Mucosa of gallbladder (tissue), 1 donor: ENCODE results near the gene PI16. TPM values are rescaled to one million over a fixed set of nuclear protein-coding genes. Genes with fewer than 3 reads are reported as not detected.
"Not testable (repeated sequence)": the region's sequence is repeated elsewhere in the genome, so short reads cannot be mapped to it uniquely, and the experiment has no call there.

ENCODE experiments used
- DNase-seq: peaks from one replicate; pipeline ENCODE4 v3.0.0-alpha.2; 2020; ENCODE audit warnings: low spot score
- total RNA-seq: library from RNA; stranded (reverse); gene quantifications from one replicate; pipeline ENCODE4 v1.2.1, GENCODE V29; 2021
- donor health status: DM: no; HTN: no; CAD: no.

The PI16 gene
- total RNA-seq, 1 donor from 2014 or later = 16.2 TPM

- DNase-seq = no peak
These were observed 26.0 kb upstream of the PI16 start for GRCh38 chr6:36928547-36928918.

DNA sequence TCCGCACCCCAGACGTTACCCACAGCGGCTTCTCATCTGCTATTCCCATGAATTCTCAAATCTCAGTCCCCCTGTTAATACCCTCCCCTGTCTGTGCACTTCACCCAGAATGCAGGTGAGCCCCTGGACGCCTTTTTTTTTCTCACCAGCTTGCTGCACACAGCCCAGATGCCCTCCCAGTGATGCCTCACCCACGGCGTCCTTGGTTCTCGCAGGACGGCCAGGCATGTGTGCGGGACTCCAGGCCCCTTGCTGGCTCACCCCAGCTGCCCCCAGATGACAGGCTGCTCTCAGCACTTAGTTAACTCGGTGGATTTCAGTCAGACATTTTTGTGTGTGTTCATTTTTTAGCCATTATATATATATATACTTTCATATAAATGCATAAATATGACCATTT is 25.4 kb upstream of the PI16 start:
- no peak for DNase-seq

- no peak for DNase-seq
These were observed 24.9 kb upstream of the PI16 start for GRCh38 chr6:36929607-36930006.

- no peak for DNase-seq
These were observed 24.1 kb upstream of the PI16 start for GRCh38 chr6:36930483-36930882.

DNA sequence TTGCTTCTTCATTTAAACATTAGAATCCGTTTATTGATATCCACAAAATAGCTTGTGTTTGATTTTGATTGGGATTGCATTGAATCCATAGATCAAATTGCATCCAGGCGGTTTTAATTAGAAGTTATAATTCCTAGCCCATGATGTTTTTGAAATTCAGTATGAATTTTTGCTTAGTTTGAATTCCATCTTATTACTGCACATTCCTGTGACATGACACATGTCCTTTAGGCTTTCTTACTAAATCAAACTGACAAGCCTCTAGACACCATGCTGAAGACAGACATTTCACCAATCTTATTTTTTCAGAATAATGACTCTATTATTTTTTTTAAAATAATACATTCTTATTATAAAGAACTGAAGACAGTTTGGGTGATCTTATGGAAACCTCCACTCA is 21.4 kb upstream of the PI16 start:
- no peak for DNase-seq

GRCh38 chr6:36933519-36933918 is 21.0 kb upstream of the PI16 start:
- no peak for DNase-seq

DNA sequence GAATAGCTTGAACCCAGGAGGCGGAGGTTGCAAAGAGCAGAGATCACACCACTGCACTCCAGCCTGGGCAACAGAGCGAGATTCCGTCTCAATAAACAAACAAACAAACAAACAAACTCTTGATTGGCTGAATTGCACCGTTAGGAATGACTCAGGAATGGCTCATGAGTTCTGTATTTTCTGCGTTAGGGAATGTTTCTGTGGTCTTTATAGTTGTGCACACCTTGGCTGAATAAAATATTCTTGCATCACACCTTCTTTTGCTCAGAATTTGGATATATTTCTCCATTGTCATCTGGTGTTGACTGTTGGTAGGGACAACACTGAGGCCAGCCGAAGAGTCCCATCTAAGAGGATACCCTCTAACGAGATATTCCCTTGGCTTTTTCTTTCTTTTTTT is 19.6 kb upstream of the PI16 start:
- no peak for DNase-seq

DNA sequence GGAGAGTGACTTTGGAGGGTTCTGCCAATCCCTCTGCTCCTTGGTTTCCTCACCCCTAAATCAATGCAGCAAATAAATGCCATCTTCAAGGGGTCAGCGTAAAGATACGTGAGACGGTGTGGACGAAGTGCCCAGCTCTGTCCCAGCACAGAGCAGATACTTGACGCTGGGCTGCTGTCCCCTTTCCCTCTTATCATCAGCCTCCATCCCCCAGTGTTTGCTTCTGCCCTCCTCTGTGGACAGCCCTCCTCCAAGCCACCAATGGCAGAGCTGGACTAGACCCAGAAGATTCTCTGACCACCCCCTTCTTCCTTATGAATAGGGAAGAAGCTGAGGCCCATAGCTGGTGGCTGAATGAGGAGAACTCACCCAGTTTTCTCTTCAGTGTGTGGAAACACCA is 17.7 kb upstream of the PI16 start:
- no peak for DNase-seq

DNA sequence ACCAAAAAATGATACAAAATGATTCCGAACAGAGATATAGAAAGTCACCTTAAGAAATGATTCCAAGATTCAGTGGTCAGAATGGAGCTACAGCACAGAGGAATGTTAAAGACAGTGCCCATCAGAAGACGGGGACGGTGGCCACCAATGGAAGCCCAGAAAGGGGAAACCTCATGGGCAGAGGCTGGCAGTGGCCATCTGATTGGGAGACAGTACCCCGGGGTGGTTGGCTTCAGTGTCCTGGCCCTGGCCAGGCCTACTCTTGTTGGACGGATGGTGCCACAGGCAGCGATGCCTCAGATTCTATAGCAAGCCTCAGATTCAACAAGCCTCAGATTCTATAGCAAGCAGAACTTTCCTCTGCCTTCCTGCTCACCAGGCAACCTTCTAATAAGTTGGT is 16.6 kb upstream of the PI16 start:
- no peak for DNase-seq

- no peak for DNase-seq
These were observed 16.0 kb upstream of the PI16 start for GRCh38 chr6:36938536-36938935.

DNA sequence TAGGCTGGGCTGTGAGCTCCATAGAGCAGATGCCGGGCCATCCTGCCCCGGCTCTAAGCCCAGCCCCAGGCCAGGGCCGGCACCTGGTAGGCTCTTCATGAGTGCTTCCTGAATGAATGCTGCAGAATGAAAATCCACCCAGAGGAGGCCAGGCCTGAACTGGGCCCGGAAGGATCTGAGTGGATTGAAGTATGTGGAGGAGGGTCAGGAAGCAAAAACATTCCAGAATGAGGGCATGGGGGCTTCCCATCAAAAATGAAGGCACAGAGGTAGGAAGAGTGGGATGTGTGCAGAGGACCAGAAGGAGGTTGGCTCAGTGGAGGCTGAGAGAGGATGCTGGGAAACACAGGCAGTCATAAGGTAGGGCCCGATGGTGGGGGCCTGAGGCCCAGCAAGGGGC is 15.5 kb upstream of the PI16 start:
- DNase-seq = not testable (repeated sequence)

DNA sequence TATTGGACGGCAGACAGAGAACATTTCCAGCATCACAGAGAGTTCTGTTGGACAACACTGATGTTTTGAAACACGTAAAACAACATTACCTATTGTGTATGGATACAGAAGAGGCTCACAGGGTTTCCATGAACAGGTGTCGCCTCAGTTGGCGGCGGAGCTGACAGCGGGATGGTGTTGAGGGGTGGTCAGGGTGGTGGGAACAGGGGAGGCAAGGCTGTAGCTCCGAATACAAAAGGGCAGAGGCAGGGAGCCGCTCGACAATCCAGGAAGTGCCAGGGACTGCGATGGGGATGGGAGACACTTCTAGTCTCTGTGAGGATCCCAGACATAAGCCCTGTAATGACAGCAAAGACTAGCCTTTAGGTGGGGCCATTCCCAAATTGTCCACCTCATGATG is 14.5 kb upstream of the PI16 start:
- DNase-seq = no peak

GRCh38 chr6:36941561-36941960 is 13.0 kb upstream of the PI16 start:
- not testable (repeated sequence) for DNase-seq

DNA sequence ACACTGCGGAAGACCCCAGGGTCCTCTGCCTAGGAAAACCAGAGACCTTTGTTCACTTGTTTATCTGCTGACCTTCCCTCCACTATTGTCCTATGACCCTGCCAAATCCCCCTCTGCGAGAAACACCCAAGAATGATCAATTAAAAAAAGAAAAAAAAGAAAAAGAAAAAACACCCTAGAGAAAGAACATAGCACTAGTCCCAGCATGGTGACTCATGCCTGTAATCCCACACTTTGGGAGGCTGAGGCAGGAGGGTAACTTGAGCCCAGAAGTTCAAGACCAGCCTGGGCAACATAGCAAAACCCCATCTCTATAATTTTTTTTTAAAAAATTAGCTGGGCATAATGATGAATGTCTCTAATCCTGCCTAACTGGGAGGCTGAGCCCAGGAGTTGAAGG is 12.2 kb upstream of the PI16 start:
- not testable (repeated sequence) for DNase-seq

DNA sequence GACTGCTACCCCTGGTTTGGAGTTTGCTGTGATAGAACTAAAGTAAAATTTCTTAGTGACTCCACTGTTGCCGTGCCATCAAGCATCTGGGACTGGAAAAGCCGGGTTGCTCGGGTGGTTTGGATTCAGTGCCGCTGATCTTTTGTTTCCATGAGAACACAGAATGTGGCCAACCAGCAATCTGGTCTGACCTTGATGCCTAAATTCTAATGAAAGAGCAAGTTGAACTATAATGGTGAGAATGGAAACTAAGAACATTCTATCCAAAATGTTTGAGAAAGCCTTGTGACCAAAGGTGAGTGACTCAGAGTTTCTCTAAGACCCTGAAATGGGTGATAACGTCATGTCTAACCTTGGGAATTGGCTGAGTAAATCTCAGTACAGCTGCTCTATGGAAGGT is 9.9 kb upstream of the PI16 start:
- DNase-seq = no peak

DNA sequence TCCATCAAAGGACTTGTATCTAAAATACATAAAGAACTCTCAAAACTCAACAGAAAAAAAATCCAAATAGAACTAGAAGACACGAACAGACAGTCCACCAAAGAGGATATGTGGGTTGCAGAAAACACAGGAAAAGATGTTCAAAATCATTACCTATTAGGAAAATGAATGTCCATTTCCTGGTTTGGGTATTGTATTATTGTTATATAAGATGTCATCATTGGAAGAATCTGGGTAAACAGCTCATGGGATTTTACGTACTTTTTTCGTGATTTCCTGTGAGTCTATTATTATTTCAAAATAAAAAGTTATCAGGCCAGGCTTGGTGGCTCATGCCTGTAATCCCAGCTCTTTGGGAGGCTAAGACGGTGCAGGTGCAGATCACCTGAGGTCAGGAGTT is 9.2 kb upstream of the PI16 start:
- no peak for DNase-seq

- DNase-seq = no peak
These were observed 8.0 kb upstream of the PI16 start for GRCh38 chr6:36946526-36946925.

DNA sequence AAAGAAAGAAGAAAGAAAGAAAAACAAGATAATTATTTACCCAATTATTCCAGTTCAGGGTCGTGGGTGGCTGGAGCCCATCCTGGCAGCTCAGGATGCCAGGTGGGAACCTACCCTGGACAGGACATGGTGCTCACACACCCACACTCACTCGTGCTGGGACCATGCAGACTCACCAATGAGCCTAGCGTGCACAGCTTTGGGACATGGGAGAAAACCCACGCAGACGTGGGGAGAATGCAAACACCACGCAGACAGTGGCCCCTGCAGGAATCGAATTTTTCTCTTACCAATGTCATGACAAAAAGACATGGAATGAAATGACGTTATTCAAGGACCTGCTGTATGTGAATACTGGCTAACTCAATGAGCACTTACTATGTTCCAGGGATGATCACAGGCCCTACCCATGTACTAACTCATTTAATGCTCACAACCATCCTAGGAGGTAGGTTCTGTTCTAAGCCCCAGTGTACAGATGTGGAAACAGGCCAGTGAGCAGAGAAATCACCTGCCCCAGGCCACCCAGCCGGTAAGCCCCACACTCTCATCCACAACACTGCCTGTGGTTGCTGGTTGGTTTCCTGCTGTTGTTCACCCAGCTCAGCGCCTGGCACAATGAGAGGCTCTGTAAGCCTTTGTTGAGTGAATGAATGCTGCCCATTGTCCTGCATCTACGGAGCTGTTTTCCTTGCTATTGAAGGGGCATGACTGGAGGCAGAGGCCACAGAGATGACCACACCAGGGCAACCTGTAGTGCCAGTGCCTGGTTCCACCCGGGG is 6.8 kb upstream of the PI16 start:
- no peak for DNase-seq

GRCh38 chr6:36949076-36949475 is 5.5 kb upstream of the PI16 start:
- DNase-seq = not testable (repeated sequence)

DNA sequence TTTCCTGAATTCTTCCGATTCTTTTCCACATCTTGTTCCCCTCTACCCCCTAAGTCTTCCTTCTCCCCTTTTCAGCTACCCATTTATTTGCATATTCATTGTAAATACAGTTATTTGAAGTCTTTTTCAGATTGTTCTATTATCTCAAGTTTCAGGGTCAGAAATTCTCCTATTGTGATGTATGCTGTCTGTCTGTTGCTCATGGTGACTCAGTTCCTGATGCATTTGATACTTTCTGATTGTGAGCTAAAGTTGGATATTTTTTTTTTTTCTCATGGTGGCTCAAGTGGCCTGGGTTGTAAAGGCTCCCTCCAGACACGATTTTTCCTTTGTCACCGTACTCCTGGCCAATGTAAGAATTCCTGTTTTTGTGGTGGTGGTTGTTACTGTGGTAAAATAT is 4.9 kb upstream of the PI16 start:
- DNase-seq = no peak

- no peak for DNase-seq
These were observed 642 bp upstream of the PI16 start for GRCh38 chr6:36953931-36954261.

GRCh38 chr6:36955136-36955535 is 598 bp downstream of the PI16 start:
- DNase-seq = no peak

- peak; percentile 76 for DNase-seq
These were observed 1.3 kb downstream of the PI16 start for GRCh38 chr6:36955671-36956445.

- no peak for DNase-seq
These were observed 1.9 kb downstream of the PI16 start for GRCh38 chr6:36956446-36956820.
